IMR-90 (cell line): Measurements from ENCODE around the gene ZNF280B. TPM values are rescaled to one million over a fixed set of nuclear protein-coding genes. Genes with fewer than 3 reads are reported as not detected.
A peak's percentile ranks its signal among the peaks of the same experiment; 100 is the strongest.

ENCODE experiments used
- ATAC-seq: fragments of 200-7000 bp; cut with Tn5 transposase; 2 replicates; pipeline ENCODE4 v1.9.1; 2020; ENCODE audit warnings: low read depth, mild to moderate bottlenecking, moderate library complexity
- BruUV-seq: library from RNA; stranded (reverse); fragments of 400-500 nt; replicated peaks from 2 replicates; lab custom pipeline; 2021; lab: Mats Ljungman, UMichigan
- CTCF ChIA-PET: fragments of 300-600 bp; formaldehyde crosslinking; extraction: SDS; loops from one replicate; lab custom pipeline; 2021; ENCODE audit warnings: antibody characterized with exemption; lab: Yijun Ruan, JAX
- POLR2A ChIA-PET: fragments of 300-600 bp; sonication (Branson Sonifier 250); formaldehyde crosslinking; loops from one replicate; lab custom pipeline; 2022; ENCODE audit warnings: antibody characterized with exemption; ENCODE audit not compliant: unreplicated experiment; lab: Charles Lee
- DNase-seq: peaks from one replicate; pipeline ENCODE4 v3.0.0; 2013
- H2AFZ ChIP-seq: replicated peaks from 2 replicates; pipeline ENCODE3; 2013; ENCODE audit warnings: low read length, mild to moderate bottlenecking; ENCODE audit not compliant: poor library complexity
- H2AK5ac ChIP-seq: 2 replicates; pipeline ENCODE4 v1.6.1; 2013; ENCODE audit warnings: low read depth, low read length, inconsistent platforms
- H2AK9ac ChIP-seq: replicated peaks from 2 replicates; pipeline ENCODE3; 2013; ENCODE audit warnings: mild to moderate bottlenecking, low read depth, low read length, moderate library complexity; ENCODE audit not compliant: poor library complexity
- H2BK120ac ChIP-seq: 2 replicates; pipeline ENCODE4 v1.6.1; 2013; ENCODE audit warnings: low read depth, low read length, inconsistent platforms
- H2BK15ac ChIP-seq: 3 replicates; pipeline ENCODE4 v1.6.1; 2013; ENCODE audit warnings: low read depth, low read length, inconsistent platforms
- H2BK20ac ChIP-seq: 2 replicates; pipeline ENCODE4 v1.6.1; 2013; ENCODE audit warnings: low read depth, mild to moderate bottlenecking, inconsistent platforms, low read length, moderate library complexity
- H2BK5ac ChIP-seq: 2 replicates; pipeline ENCODE4 v1.6.1; 2013; ENCODE audit warnings: mild to moderate bottlenecking, low read depth, low read length, inconsistent platforms; ENCODE audit not compliant: poor library complexity, severe bottlenecking
- H3K14ac ChIP-seq: replicated peaks from 2 replicates; pipeline ENCODE4 v1.6.1; 2013; ENCODE audit warnings: low read depth, low read length, inconsistent platforms
- H3K18ac ChIP-seq: 2 replicates; pipeline ENCODE4 v1.6.1; 2013; ENCODE audit warnings: low read depth, low read length, control low read depth
- H3K23ac ChIP-seq: 2 replicates; pipeline ENCODE4 v1.6.1; 2013; ENCODE audit warnings: low read depth, low read length, inconsistent platforms
- H3K27ac ChIP-seq: 2 replicates; pipeline ENCODE4 v1.5.1; 2013; ENCODE audit warnings: mild to moderate bottlenecking, control low read depth, low read length; ENCODE audit not compliant: insufficient read depth
- H3K27me3 ChIP-seq: 2 replicates; pipeline ENCODE4 v1.6.1; 2013; ENCODE audit warnings: low read length; ENCODE audit not compliant: control insufficient read depth, insufficient read depth
- H3K36me3 ChIP-seq: 2 replicates; pipeline ENCODE4 v1.6.1; 2013; ENCODE audit warnings: low read length, mixed read lengths; ENCODE audit not compliant: control insufficient read depth, insufficient read depth
- H3K4ac ChIP-seq: 2 replicates; pipeline ENCODE4 v1.6.1; 2013; ENCODE audit warnings: low read depth, low read length, inconsistent platforms
- H3K4me1 ChIP-seq: 2 replicates; pipeline ENCODE4 v1.6.1; 2013; ENCODE audit warnings: low read length, mixed read lengths; ENCODE audit not compliant: control insufficient read depth, insufficient read depth
- H3K4me2 ChIP-seq: 2 replicates; pipeline ENCODE4 v1.6.1; 2013; ENCODE audit warnings: low read depth, mild to moderate bottlenecking, control low read depth, low read length, moderate library complexity
- H3K4me3 ChIP-seq: 2 replicates; pipeline ENCODE4 v1.5.1; 2013; ENCODE audit warnings: low read depth, mild to moderate bottlenecking, control low read depth, low read length, moderate library complexity; ENCODE audit not compliant: insufficient read depth
- H3K56ac ChIP-seq: 2 replicates; pipeline ENCODE4 v1.6.1; 2013; ENCODE audit warnings: low read length, inconsistent platforms; ENCODE audit not compliant: insufficient read depth; ENCODE audit errors: extremely low read depth
- H3K79me1 ChIP-seq, 2 experiments: 2 replicates each; pipeline ENCODE4 v1.6.1; 2013; ENCODE audit warnings: low read length in 2 of 2, inconsistent platforms in 1 of 2, low read depth in 1 of 2
- H3K9ac ChIP-seq: 2 replicates; pipeline ENCODE4 v1.6.1; 2013; ENCODE audit warnings: low read depth, low read length, control low read depth
- H3K9me1 ChIP-seq: 2 replicates; pipeline ENCODE4 v1.6.1; 2013; ENCODE audit warnings: low read length, inconsistent platforms; ENCODE audit not compliant: insufficient read depth
- H3K9me3 ChIP-seq: 2 replicates; pipeline ENCODE4 v1.6.1; 2013; ENCODE audit warnings: low read length; ENCODE audit not compliant: control insufficient read depth, insufficient read depth
- H4K20me1 ChIP-seq: 2 replicates; pipeline ENCODE4 v1.6.1; 2013; ENCODE audit warnings: low read length, inconsistent platforms; ENCODE audit not compliant: insufficient read depth
- H4K5ac ChIP-seq: 2 replicates; pipeline ENCODE4 v1.6.1; 2013; ENCODE audit warnings: mild to moderate bottlenecking, low read depth, low read length, control low read depth
- H4K8ac ChIP-seq, 2 experiments: 2 replicates each; pipeline ENCODE4 v1.6.1; 2013; ENCODE audit warnings: low read depth in 2 of 2, low read length in 2 of 2, control low read depth in 1 of 2, inconsistent platforms in 1 of 2
- H4K91ac ChIP-seq: 2 replicates; pipeline ENCODE4 v1.6.1; 2013; ENCODE audit warnings: low read depth, low read length, inconsistent platforms; ENCODE audit not compliant: insufficient read depth
- CEBPB ChIP-seq: IDR thresholded peaks from 2 replicates; pipeline ENCODE4 v1.6.1; 2012; ENCODE audit warnings: low read depth, low read length, improper control_type of control experiment
- MAZ ChIP-seq: IDR thresholded peaks from 2 replicates; pipeline ENCODE4 v1.6.1; 2012; ENCODE audit warnings: low read depth, mild to moderate bottlenecking, low read length, improper control_type of control experiment, moderate library complexity, borderline replicate concordance
- WGBS, 2 experiments: methylation state at CpG; one replicate each; pipeline versions ENCODE4 v1.1.5 to v1.1.7; 2013; ENCODE audit warnings: missing lambda C conversion rate in 2 of 2; ENCODE audit not compliant: insufficient read length in 1 of 2; ENCODE audit errors: extremely low coverage in 2 of 2; 5-methylcytosine and 5-hydroxymethylcytosine counted together
- dilution Hi-C: fragments of 300-500 bp; cut with HindIII; formaldehyde crosslinking; loops from one replicate; pipeline ENCODE4 v1.14.3; 2018; ENCODE audit warnings: low sequenced_read_pairs; ENCODE audit not compliant: unreplicated experiment
- in situ Hi-C: fragments of 300-500 bp; cut with MboI; formaldehyde crosslinking; loops from 3 replicates; pipeline ENCODE4 v1.14.3; 2019; ENCODE audit warnings: low sequenced_read_pairs, inconsistent platforms, mixed read lengths
- intact Hi-C: fragments of 100-400 bp; cut with micrococcal nuclease; formaldehyde crosslinking; loops from 2 replicates; pipeline ENCODE4 v1.10.0; 2022
- polyA plus RNA-seq, 3 experiments: library from polyadenylated mRNA; depleted of rRNA; stranded (reverse); fragments of >200 nt; gene quantifications; 2 replicates each; pipeline ENCODE4 v1.2.3, GENCODE V29; 2012; ENCODE audit warnings: low replicate concordance in 1 of 3
- total RNA-seq: library from RNA; depleted of rRNA; stranded (reverse); fragments of >200 nt; gene quantifications from 2 replicates; pipeline ENCODE4 v1.2.3, GENCODE V29; 2012

The ZNF280B gene
- total and polyA plus RNA-seq, 2 of the 4 experiments (the other 2 are of a cell fraction) = 0.65 to 1.4 TPM

GRCh38 chr22:22520667-22521602 lies 12.4 kb upstream of the ZNF280B start:
- no peak overlapping the region for H2BK5ac ChIP-seq
- H3K27me3 ChIP-seq = peaks cover 3% of the 10 kb centered on the region
- H2AK5ac ChIP-seq = no peak overlapping the region
- no peak overlapping the region for H4K91ac ChIP-seq
- H3K9me3 ChIP-seq = no peaks in the 10 kb centered on the region
- WGBS, 2 experiments = 65% methylated on average over 6 of the region's 12 CpGs; no CpG with 5 or more reads in 1 of the 2 experiments
- CTCF ChIA-PET = no interaction called here
- no peak overlapping the region for H2BK120ac ChIP-seq
- H3K4me1 ChIP-seq = no peaks in the 10 kb centered on the region
- H3K14ac ChIP-seq = no peak overlapping the region
- H3K4me2 ChIP-seq = no peak overlapping the region
- H2BK20ac ChIP-seq = no peak overlapping the region
- no peaks in the 10 kb centered on the region for H4K20me1 ChIP-seq
- H2AK9ac ChIP-seq = no peak overlapping the region
- H2BK15ac ChIP-seq = no peak overlapping the region
- H2AFZ ChIP-seq = no peak overlapping the region
- DNase-seq (peak; percentile 19), ATAC-seq (no peak)
- H4K8ac ChIP-seq = no peak overlapping the region
- dilution Hi-C loops (no loop called here), intact Hi-C loops (no loop called here), in situ Hi-C loops (no loop called here)
- H4K5ac ChIP-seq = no peak overlapping the region
- no peaks in the 10 kb centered on the region for H3K79me1 ChIP-seq
- POLR2A ChIA-PET = no interaction called here
- TF ChIP-seq MAZ (no peak), CEBPB (no peak)
- H3K56ac ChIP-seq = no peak overlapping the region
- no peaks in the 10 kb centered on the region for H3K36me3 ChIP-seq
- no peak overlapping the region for H3K23ac ChIP-seq
- no peaks in the 10 kb centered on the region for H3K9me1 ChIP-seq
- H3K9ac ChIP-seq = no peak overlapping the region
- no peak overlapping the region for H3K27ac ChIP-seq
- no TSS peak for BruUV-seq
- H3K4me3 ChIP-seq = no peak overlapping the region
- H3K18ac ChIP-seq = no peak overlapping the region
- H3K4ac ChIP-seq = no peak overlapping the region
